SK-N-MC (cell line): ENCODE data around the gene INPP5J.

Experiments
- DNase-seq: peaks from one replicate; pipeline ENCODE4 v3.0.0-alpha.2; 2011; ENCODE audit warnings: low read depth, low spot score
- H3K27ac ChIP-seq: fragments of 200-600 bp; sonication (generic); 2 replicates; pipeline ENCODE4 v1.5.1; 2016; ENCODE audit warnings: mixed run types
- H3K36me3 ChIP-seq: fragments of 200-600 bp; sonication (generic); 2 replicates; pipeline ENCODE4 v1.6.1; 2017; ENCODE audit warnings: antibody characterized with exemption, low read length, mixed read lengths; ENCODE audit not compliant: insufficient read depth
- H3K4me3 ChIP-seq: fragments of 200-600 bp; sonication (generic); 2 replicates; pipeline ENCODE4 v1.5.1; 2016
- H3K9ac ChIP-seq: fragments of 200-600 bp; sonication (generic); 2 replicates; pipeline ENCODE4 v1.8.0; 2017; ENCODE audit warnings: mixed run types, mixed read lengths; ENCODE audit not compliant: insufficient read length
- H3K9me3 ChIP-seq: fragments of 200-600 bp; sonication (generic); 2 replicates; pipeline ENCODE4 v1.6.1; 2017; ENCODE audit warnings: low read depth, mild to moderate bottlenecking, antibody characterized with exemption, low read length, moderate library complexity, mixed read lengths
- EZH2 ChIP-seq: fragments of 200-600 bp; sonication (generic); IDR thresholded peaks from one replicate; pipeline ENCODE4 v1.6.1; 2017; ENCODE audit warnings: antibody characterized with exemption
- FOXP2 ChIP-seq: optimal IDR thresholded peaks from 2 replicates; pipeline ENCODE3; 2011; ENCODE audit warnings: mild to moderate bottlenecking, moderate library complexity; ENCODE audit not compliant: insufficient read depth; ENCODE audit errors: extremely low read length, control extremely low read depth
- POLR2AphosphoS5 ChIP-seq: IDR thresholded peaks from 2 replicates; pipeline ENCODE4 v1.6.1; 2012; ENCODE audit warnings: mild to moderate bottlenecking, low read depth, low read length, borderline replicate concordance

The INPP5J gene

GRCh38 chr22:31142285-31142684 lies 19.5 kb downstream of the INPP5J start:
- no peak for TF ChIP-seq EZH2
- no peak overlapping the region for H3K27ac ChIP-seq
- H3K4me3 ChIP-seq: no peak overlapping the region

GRCh38 chr22:31143038-31143437 lies 20.3 kb downstream of the INPP5J start:
- H3K4me3 ChIP-seq: no peak overlapping the region
- H3K27ac ChIP-seq: no peak overlapping the region
- H3K9me3 ChIP-seq: no peaks in the 10 kb centered on the region
- TF ChIP-seq POLR2AphosphoS5 (no peak), EZH2 (no peak), FOXP2 (no peak)
- H3K9ac ChIP-seq: no peak overlapping the region
- H3K36me3 ChIP-seq: no peaks in the 10 kb centered on the region
- DNase-seq: no peak

More at GRCh38 chr22:31142285-31142684, 19.5 kb downstream of the INPP5J start:
- no peaks in the 10 kb centered on the region for H3K9me3 ChIP-seq
- no peak for DNase-seq
- no peak overlapping the region for H3K9ac ChIP-seq
- H3K36me3 ChIP-seq: no peaks in the 10 kb centered on the region

DNA sequence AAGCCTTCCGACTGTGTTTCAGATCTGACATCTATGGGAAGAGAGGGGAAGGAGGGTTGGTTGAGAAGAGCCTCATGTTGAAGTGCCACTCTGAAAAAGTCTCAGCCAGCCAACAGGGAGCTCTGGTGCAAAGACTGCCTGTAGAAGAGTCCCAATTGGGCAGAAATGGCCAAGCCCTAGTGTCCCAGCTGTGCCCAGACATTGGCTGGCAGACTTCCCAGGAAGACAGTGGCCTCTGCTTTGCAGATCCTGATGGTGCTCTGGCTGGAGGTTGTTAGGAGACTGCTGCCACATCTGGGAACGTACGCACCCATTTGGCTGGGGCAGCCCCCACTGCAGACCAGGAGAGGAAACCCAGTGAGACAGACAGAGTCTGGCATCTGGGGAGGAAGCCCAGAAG lies 20.8 kb downstream of the INPP5J start:
- H3K36me3 ChIP-seq: no peaks in the 10 kb centered on the region
- DNase-seq: no peak
- no peak overlapping the region for H3K4me3 ChIP-seq
- H3K9me3 ChIP-seq: no peaks in the 10 kb centered on the region
- H3K27ac ChIP-seq: no peak overlapping the region
- no peak overlapping the region for H3K9ac ChIP-seq
- no peak for TF ChIP-seq POLR2AphosphoS5
- TF ChIP-seq EZH2: no peak
- no peak for TF ChIP-seq FOXP2

DNA sequence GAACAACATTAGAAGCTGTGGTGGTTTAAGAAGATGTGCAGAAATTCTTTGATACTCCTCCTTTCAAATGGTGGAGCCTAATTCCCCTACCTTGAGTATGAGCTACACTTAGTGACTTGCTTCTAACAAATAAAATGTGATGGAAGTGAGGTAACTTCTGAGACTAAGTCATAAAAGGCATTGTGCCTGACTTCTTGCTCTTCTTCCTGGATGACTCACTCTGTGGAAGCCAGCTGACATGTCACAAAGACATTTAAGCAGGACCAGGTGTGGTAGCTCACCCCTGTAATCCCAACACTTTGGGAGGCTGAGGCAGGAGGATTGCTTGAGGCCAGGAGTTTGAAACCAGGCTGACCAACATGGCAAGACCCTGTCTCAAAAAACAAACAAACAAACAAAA lies 21.5 kb downstream of the INPP5J start:
- no peak overlapping the region for H3K4me3 ChIP-seq
- no peak overlapping the region for H3K9ac ChIP-seq
- H3K36me3 ChIP-seq: no peaks in the 10 kb centered on the region
- H3K27ac ChIP-seq: no peak overlapping the region
- H3K9me3 ChIP-seq: no peaks in the 10 kb centered on the region
- no peak for TF ChIP-seq FOXP2
- TF ChIP-seq EZH2: no peak
- no peak for TF ChIP-seq POLR2AphosphoS5
- no peak for DNase-seq

GRCh38 chr22:31148488-31148887 lies 25.7 kb downstream of the INPP5J start:
- Histone ChIP-seq H3K9me3 (no peaks in the 10 kb centered on the region), H3K36me3 (no peaks in the 10 kb centered on the region), H3K4me3 (no peak overlapping the region), H3K27ac (no peak overlapping the region), H3K9ac (no peak overlapping the region)
- no peak for DNase-seq
- TF ChIP-seq FOXP2 (no peak), POLR2AphosphoS5 (no peak), EZH2 (no peak)

GRCh38 chr22:31148953-31149627 lies 26.3 kb downstream of the INPP5J start:
- Histone ChIP-seq H3K9me3 (no peaks in the 10 kb centered on the region), H3K27ac (no peak overlapping the region), H3K9ac (no peak overlapping the region), H3K36me3 (no peaks in the 10 kb centered on the region), H3K4me3 (no peak overlapping the region)
- no peak for TF ChIP-seq POLR2AphosphoS5
- no peak for TF ChIP-seq FOXP2
- DNase-seq: no peak

GRCh38 chr22:31150615-31151014 lies 27.8 kb downstream of the INPP5J start:
- TF ChIP-seq FOXP2 (no peak), EZH2 (no peak), POLR2AphosphoS5 (no peak)
- Histone ChIP-seq H3K9ac (no peak overlapping the region), H3K27ac (no peak overlapping the region), H3K4me3 (no peak overlapping the region), H3K36me3 (no peaks in the 10 kb centered on the region), H3K9me3 (no peaks in the 10 kb centered on the region)
- no peak for DNase-seq

GRCh38 chr22:31151872-31152271 lies 29.1 kb downstream of the INPP5J start:
- Histone ChIP-seq H3K27ac (no peak overlapping the region), H3K9me3 (no peaks in the 10 kb centered on the region), H3K4me3 (no peak overlapping the region), H3K9ac (no peak overlapping the region), H3K36me3 (no peaks in the 10 kb centered on the region)
- TF ChIP-seq EZH2: no peak
- no peak for TF ChIP-seq FOXP2
- TF ChIP-seq POLR2AphosphoS5: no peak
- no peak for DNase-seq

GRCh38 chr22:31153357-31153756 lies 30.6 kb downstream of the INPP5J start:
- TF ChIP-seq POLR2AphosphoS5 (no peak), EZH2 (no peak)
- DNase-seq: no peak
- Histone ChIP-seq H3K9me3 (no peaks in the 10 kb centered on the region), H3K9ac (no peak overlapping the region), H3K36me3 (no peaks in the 10 kb centered on the region), H3K27ac (no peak overlapping the region), H3K4me3 (no peak overlapping the region)
